ENCODE measurements around the gene FLNB. TPM values are rescaled to one million over a fixed set of nuclear protein-coding genes. Genes with fewer than 3 reads are reported as not detected.

Gene FLNB
- polyA plus RNA-seq, 1 of the 3 experiments (the other 2 are of a cell fraction), result 127 TPM

DNA sequence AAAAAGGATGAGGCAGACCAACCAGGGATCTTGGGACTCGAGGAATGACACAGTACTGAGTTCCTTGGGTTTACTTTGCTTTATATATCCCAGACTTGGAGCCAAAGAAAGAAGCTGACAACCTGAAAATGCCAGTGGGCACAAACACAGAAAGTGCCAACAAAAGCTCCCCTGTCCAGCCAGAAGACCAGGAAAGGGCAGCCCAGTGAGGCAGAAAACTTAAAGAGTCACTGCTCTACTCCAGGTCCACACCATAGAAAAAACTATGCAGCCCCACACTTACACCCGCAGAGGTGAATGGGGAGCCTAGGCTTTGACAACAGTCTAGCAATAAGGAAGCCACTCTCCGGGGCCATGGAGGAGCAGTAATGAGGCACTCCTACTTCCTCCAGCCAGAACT lies 80.3 kb downstream of the FLNB start:
- H3K27ac ChIP-seq (ENCODE audit: low read depth in 2 of 2, low read length in 1 of 2), result no peak overlapping the region
- H3F3A ChIP-seq (replicated peaks; ENCODE audit: insufficient read depth), result peaks cover 3% of the 10 kb centered on the region
- H3K79me2 ChIP-seq (ENCODE audit: insufficient read depth), result peaks cover 100% of the 10 kb centered on the region
- CTCF ChIA-PET, result interaction anchor here (1.4 kb wide), 1 partner anchor 77 kb away, joined by 3 read pairs; no protein-coding TSS in a partner anchor
- H3K9me2 ChIP-seq, result no peaks in the 10 kb centered on the region
- no peak for DNase-seq
- TF ChIP-seq TEAD4 (IDR thresholded peaks at IDR 0.05; ENCODE audit: borderline replicate concordance, insufficient read depth) (no peak), JUND (IDR thresholded peaks at IDR 0.05) (no peak), YY1 (IDR thresholded peaks at IDR 0.05; ENCODE audit: low read depth) (no peak), EZH2phosphoT487 (IDR thresholded peaks at IDR 0.05; ENCODE audit: borderline replicate concordance, low read depth) (no peak), SMC3 (IDR thresholded peaks at IDR 0.05; ENCODE audit: low read depth, low read length) (no peak), MXI1 (IDR thresholded peaks at IDR 0.05; ENCODE audit: low read depth, low read length) (no peak), EP300 (IDR thresholded peaks at IDR 0.05; ENCODE audit: borderline replicate concordance in 1 of 2, low read depth in 1 of 2, low read length in 1 of 2) (no peak), GATA2 (CRISPR knock-in tag; IDR thresholded peaks at IDR 0.05) (no peak), TAF1 (IDR thresholded peaks at IDR 0.05; ENCODE audit: borderline replicate concordance, low read depth, low read length) (no peak), NFIC (IDR thresholded peaks at IDR 0.05; ENCODE audit: borderline replicate concordance) (no peak), RCOR1 (IDR thresholded peaks at IDR 0.05; ENCODE audit: low read length) (no peak), USF2 (IDR thresholded peaks at IDR 0.05; ENCODE audit: borderline replicate concordance, low read depth, low read length) (no peak), GABPA (IDR thresholded peaks at IDR 0.05; ENCODE audit: low read depth) (no peak), MEF2A (IDR thresholded peaks at IDR 0.05; ENCODE audit: borderline replicate concordance, low read depth) (no peak), RFX5 (IDR thresholded peaks at IDR 0.05; ENCODE audit: low read length) (no peak), FOXM1 (IDR thresholded peaks at IDR 0.05; ENCODE audit: low read depth) (no peak), NRF1 (IDR thresholded peaks at IDR 0.05; ENCODE audit: low read depth, low read length) (no peak), PBX3 (IDR thresholded peaks at IDR 0.05) (no peak), SIN3A (IDR thresholded peaks at IDR 0.05; ENCODE audit: borderline replicate concordance, low read depth, low read length) (no peak), ELF1 (IDR thresholded peaks at IDR 0.05) (no peak)
- no peaks in the 10 kb centered on the region for H3K9me3 ChIP-seq
- no peaks in the 10 kb centered on the region for H3K27me3 ChIP-seq (ENCODE audit: insufficient read depth)
- H2AFZ ChIP-seq (ENCODE audit: low read depth), result no peak overlapping the region
- 67% methylated on average over 2 of the region's 3 CpGs for WGBS (ENCODE audit: low lambda C conversion rate)
- H4K20me1 ChIP-seq (ENCODE audit: insufficient read depth), result peaks cover 3% of the 10 kb centered on the region; the same call in 1 of the 2 replicates
- POLR2A ChIA-PET, result no interaction called here
- H3K4me1 ChIP-seq (ENCODE audit: control insufficient read depth in 1 of 2, insufficient read depth in 2 of 2, low read depth in 1 of 2, low read length in 1 of 2), result no peaks in the 10 kb centered on the region
- H3K4me2 ChIP-seq, result no peak overlapping the region
- H3K4me3 ChIP-seq (ENCODE audit: low read depth in 2 of 2, low read length in 1 of 2), result no peak overlapping the region
- H3K9ac ChIP-seq, result no peak overlapping the region
- H3K36me3 ChIP-seq (replicated peaks in 1 of 2; ENCODE audit: control insufficient read depth in 1 of 2, insufficient read depth in 2 of 2, low read length in 1 of 2), result peaks cover 5 to 44% of the 10 kb centered on the region in 2 experiments

All from SK-N-SH (cell line).